Ishikawa (cell line): ENCODE results near the gene TGFB1.

Experiments used
- CEBPB ChIP-seq: IDR thresholded peaks from 2 replicates; pipeline ENCODE4 v1.6.1; 2012
- EP300 ChIP-seq: IDR thresholded peaks from 2 replicates; pipeline ENCODE4 v1.6.1; 2012; ENCODE audit warnings: borderline replicate concordance
- MAX ChIP-seq: IDR thresholded peaks from 2 replicates; pipeline ENCODE4 v1.6.1; 2012
- RAD21 ChIP-seq: IDR thresholded peaks from 2 replicates; pipeline ENCODE4 v1.6.1; 2012; ENCODE audit warnings: low read depth
- REST ChIP-seq: IDR thresholded peaks from 2 replicates; pipeline ENCODE4 v1.6.1; 2012; ENCODE audit warnings: low read depth, mild to moderate bottlenecking
- TAF1 ChIP-seq: IDR thresholded peaks from 2 replicates; pipeline ENCODE4 v1.6.1; 2012; ENCODE audit warnings: low read depth, mild to moderate bottlenecking
- TEAD4 ChIP-seq: IDR thresholded peaks from 2 replicates; pipeline ENCODE4 v1.6.1; 2012
- YY1 ChIP-seq: IDR thresholded peaks from 2 replicates; pipeline ENCODE4 v1.6.1; 2012; ENCODE audit warnings: low read depth

GRCh38 chr19:41339936-41340335, 13.8 kb downstream of the TGFB1 start:
- 0 out of 2 replicates have a peak, but pooled peaks have one; percentile 33 for TF ChIP-seq TEAD4
- no peak for TF ChIP-seq REST
- no peak for TF ChIP-seq RAD21
- TF ChIP-seq YY1 = no peak
- no peak for TF ChIP-seq CEBPB
- TF ChIP-seq MAX = no peak
- TF ChIP-seq TAF1 = no peak
- no peak for TF ChIP-seq EP300
